Liver (tissue), 3 donors: Measurements from ENCODE around the gene TWIST2.
A peak's percentile ranks its signal among the peaks of the same experiment; 100 is the strongest.

Experiments
- EGR1 ChIP-seq, 2 donors: IDR thresholded peaks; 2 replicates each; pipeline ENCODE4 v1.6.1; 2016 to 2018; ENCODE audit warnings: antibody characterized with exemption in 2 of 2, low read depth in 2 of 2
- FOXA1 ChIP-seq: IDR thresholded peaks from 2 replicates; pipeline ENCODE4 v1.6.1; 2016; ENCODE audit warnings: antibody characterized with exemption
- GABPA ChIP-seq, 2 donors: IDR thresholded peaks in 1 of 2; conservative IDR thresholded peaks in 1 of 2; 2 replicates each; pipeline ENCODE4 v1.6.1; 2016; ENCODE audit warnings: antibody characterized with exemption in 2 of 2, mild to moderate bottlenecking in 1 of 2, moderate library complexity in 1 of 2
- JUND ChIP-seq, 2 donors: IDR thresholded peaks; 2 replicates each; pipeline ENCODE4 v1.6.1; 2016; ENCODE audit warnings: antibody characterized with exemption in 2 of 2
- NR2F2 ChIP-seq: IDR thresholded peaks from 2 replicates; pipeline ENCODE4 v1.6.1; 2016; ENCODE audit warnings: antibody characterized with exemption
- RAD21 ChIP-seq, 2 donors: IDR thresholded peaks; 2 replicates each; pipeline ENCODE4 v1.6.1; 2016; ENCODE audit warnings: antibody characterized with exemption in 2 of 2, mild to moderate bottlenecking in 2 of 2
- SP1 ChIP-seq: IDR thresholded peaks from 2 replicates; pipeline ENCODE4 v1.6.1; 2018; ENCODE audit warnings: antibody characterized with exemption, mild to moderate bottlenecking
- TAF1 ChIP-seq: conservative IDR thresholded peaks from 2 replicates; pipeline ENCODE4 v1.6.1; 2016; ENCODE audit warnings: antibody characterized with exemption, mild to moderate bottlenecking
- YY1 ChIP-seq: IDR thresholded peaks from 2 replicates; pipeline ENCODE4 v1.6.1; 2016; ENCODE audit warnings: antibody characterized with exemption, mild to moderate bottlenecking
- TF ChIP-seq, protein P1 (sequence below): fragments of 150-350 bp; IDR thresholded peaks from 2 replicates; pipeline ENCODE4 v1.5.1; 2017; ENCODE audit warnings: improper control_type of control experiment, low read depth, low read length; ENCODE audit not compliant: missing input control
- TF ChIP-seq, protein P2 (sequence below): IDR thresholded peaks from 2 replicates; pipeline ENCODE4 v1.6.1; 2016; ENCODE audit warnings: antibody characterized with exemption
- TF ChIP-seq, protein P3 (sequence below): IDR thresholded peaks from 2 replicates; pipeline ENCODE4 v1.6.1; 2016; ENCODE audit warnings: antibody characterized with exemption
- TF ChIP-seq, protein P4 (sequence below): IDR thresholded peaks from 2 replicates; pipeline ENCODE4 v1.6.1; 2016; ENCODE audit warnings: antibody characterized with exemption
- TF ChIP-seq, protein P5 (sequence below): IDR thresholded peaks from 2 replicates; pipeline ENCODE4 v1.6.1; 2016; ENCODE audit warnings: antibody characterized with exemption, mild to moderate bottlenecking
- donor health status: healthy.
- donor health status: healthy.

DNA sequence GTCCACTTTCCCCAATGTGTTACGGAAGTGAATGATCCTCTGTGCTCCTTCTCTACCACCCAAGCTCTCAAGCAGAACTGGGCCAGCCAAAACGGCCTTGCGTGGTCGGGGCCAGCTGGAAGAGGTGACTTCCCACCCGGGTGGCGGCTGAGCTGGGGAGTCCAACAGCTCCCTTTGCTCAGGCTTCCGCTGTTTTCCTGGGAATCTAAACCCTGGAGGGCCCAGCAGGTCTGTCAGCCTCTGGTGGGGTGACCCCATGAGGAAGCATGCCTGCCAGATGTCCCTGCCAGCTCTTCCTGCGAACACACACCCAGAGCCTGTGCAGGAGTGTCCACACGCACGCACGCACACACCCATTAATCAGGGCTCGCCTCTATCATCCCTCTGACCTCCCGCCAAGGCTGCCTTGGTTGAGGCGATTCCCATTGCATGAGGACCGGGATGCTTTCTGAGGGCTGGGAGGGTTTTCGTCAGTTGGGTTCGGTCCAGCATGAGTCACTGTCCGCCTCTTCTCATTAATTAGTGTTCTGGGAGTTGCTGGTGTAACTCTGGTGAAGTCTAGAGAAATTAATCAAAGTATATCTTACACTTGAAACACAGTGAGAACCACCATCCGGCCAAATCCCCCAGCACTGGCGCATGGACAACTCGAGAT is 90.6 kb downstream of the TWIST2 start:
- no peak for TF ChIP-seq TAF1
- TF ChIP-seq, protein P1, sequence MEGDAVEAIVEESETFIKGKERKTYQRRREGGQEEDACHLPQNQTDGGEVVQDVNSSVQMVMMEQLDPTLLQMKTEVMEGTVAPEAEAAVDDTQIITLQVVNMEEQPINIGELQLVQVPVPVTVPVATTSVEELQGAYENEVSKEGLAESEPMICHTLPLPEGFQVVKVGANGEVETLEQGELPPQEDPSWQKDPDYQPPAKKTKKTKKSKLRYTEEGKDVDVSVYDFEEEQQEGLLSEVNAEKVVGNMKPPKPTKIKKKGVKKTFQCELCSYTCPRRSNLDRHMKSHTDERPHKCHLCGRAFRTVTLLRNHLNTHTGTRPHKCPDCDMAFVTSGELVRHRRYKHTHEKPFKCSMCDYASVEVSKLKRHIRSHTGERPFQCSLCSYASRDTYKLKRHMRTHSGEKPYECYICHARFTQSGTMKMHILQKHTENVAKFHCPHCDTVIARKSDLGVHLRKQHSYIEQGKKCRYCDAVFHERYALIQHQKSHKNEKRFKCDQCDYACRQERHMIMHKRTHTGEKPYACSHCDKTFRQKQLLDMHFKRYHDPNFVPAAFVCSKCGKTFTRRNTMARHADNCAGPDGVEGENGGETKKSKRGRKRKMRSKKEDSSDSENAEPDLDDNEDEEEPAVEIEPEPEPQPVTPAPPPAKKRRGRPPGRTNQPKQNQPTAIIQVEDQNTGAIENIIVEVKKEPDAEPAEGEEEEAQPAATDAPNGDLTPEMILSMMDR = no peak
- TF ChIP-seq, protein P2, sequence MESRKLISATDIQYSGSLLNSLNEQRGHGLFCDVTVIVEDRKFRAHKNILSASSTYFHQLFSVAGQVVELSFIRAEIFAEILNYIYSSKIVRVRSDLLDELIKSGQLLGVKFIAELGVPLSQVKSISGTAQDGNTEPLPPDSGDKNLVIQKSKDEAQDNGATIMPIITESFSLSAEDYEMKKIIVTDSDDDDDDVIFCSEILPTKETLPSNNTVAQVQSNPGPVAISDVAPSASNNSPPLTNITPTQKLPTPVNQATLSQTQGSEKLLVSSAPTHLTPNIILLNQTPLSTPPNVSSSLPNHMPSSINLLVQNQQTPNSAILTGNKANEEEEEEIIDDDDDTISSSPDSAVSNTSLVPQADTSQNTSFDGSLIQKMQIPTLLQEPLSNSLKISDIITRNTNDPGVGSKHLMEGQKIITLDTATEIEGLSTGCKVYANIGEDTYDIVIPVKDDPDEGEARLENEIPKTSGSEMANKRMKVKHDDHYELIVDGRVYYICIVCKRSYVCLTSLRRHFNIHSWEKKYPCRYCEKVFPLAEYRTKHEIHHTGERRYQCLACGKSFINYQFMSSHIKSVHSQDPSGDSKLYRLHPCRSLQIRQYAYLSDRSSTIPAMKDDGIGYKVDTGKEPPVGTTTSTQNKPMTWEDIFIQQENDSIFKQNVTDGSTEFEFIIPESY = no peak
- no peak for TF ChIP-seq SP1
- TF ChIP-seq YY1 = no peak
- TF ChIP-seq, protein P3, sequence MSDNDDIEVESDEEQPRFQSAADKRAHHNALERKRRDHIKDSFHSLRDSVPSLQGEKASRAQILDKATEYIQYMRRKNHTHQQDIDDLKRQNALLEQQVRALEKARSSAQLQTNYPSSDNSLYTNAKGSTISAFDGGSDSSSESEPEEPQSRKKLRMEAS = no peak
- no peak for TF ChIP-seq GABPA (IDR thresholded peaks at IDR 0.05 in 1 of 2, conservative IDR thresholded peaks at IDR 0.05 in 1 of 2)
- TF ChIP-seq, protein P4, sequence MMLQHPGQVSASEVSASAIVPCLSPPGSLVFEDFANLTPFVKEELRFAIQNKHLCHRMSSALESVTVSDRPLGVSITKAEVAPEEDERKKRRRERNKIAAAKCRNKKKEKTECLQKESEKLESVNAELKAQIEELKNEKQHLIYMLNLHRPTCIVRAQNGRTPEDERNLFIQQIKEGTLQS = no peak
- TF ChIP-seq, protein P5, sequence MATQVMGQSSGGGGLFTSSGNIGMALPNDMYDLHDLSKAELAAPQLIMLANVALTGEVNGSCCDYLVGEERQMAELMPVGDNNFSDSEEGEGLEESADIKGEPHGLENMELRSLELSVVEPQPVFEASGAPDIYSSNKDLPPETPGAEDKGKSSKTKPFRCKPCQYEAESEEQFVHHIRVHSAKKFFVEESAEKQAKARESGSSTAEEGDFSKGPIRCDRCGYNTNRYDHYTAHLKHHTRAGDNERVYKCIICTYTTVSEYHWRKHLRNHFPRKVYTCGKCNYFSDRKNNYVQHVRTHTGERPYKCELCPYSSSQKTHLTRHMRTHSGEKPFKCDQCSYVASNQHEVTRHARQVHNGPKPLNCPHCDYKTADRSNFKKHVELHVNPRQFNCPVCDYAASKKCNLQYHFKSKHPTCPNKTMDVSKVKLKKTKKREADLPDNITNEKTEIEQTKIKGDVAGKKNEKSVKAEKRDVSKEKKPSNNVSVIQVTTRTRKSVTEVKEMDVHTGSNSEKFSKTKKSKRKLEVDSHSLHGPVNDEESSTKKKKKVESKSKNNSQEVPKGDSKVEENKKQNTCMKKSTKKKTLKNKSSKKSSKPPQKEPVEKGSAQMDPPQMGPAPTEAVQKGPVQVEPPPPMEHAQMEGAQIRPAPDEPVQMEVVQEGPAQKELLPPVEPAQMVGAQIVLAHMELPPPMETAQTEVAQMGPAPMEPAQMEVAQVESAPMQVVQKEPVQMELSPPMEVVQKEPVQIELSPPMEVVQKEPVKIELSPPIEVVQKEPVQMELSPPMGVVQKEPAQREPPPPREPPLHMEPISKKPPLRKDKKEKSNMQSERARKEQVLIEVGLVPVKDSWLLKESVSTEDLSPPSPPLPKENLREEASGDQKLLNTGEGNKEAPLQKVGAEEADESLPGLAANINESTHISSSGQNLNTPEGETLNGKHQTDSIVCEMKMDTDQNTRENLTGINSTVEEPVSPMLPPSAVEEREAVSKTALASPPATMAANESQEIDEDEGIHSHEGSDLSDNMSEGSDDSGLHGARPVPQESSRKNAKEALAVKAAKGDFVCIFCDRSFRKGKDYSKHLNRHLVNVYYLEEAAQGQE = no peak
- no peak for TF ChIP-seq RAD21 (IDR thresholded peaks at IDR 0.05)
- TF ChIP-seq EGR1 (IDR thresholded peaks at IDR 0.05; ENCODE audit: low read depth in 2 of 2) = no peak
- TF ChIP-seq JUND (IDR thresholded peaks at IDR 0.05) = peak; percentile 10 to 40
- TF ChIP-seq FOXA1 = no peak
- peak; percentile 50 for TF ChIP-seq NR2F2
